PC-3 (cell line): Measurements from ENCODE around the gene ABCG1. TPM values are rescaled to one million over a fixed set of nuclear protein-coding genes. Genes with fewer than 3 reads are reported as not detected.
A peak's percentile ranks its signal among the peaks of the same experiment; 100 is the strongest.

Source experiments
- ATAC-seq: fragments of 200-7000 bp; cut with Tn5 transposase; 2 replicates; pipeline ENCODE4 v1.9.1; 2020; ENCODE audit warnings: mild to moderate bottlenecking, moderate library complexity
- BruUV-seq: library from RNA; stranded (reverse); fragments of 400-500 nt; replicated peaks from 2 replicates; lab custom pipeline; 2021; lab: Mats Ljungman, UMichigan
- CTCF ChIA-PET: fragments of 300-600 bp; sonication (Branson Sonifier 250); formaldehyde crosslinking; loops from one replicate; lab custom pipeline; 2022; ENCODE audit warnings: antibody characterized with exemption; lab: Charles Lee
- POLR2A ChIA-PET: fragments of 300-600 bp; sonication (Branson Sonifier 250); formaldehyde crosslinking; loops from one replicate; lab custom pipeline; 2022; ENCODE audit warnings: antibody characterized with exemption; ENCODE audit not compliant: unreplicated experiment; lab: Charles Lee
- DNase-seq: peaks from one replicate; pipeline ENCODE4 v3.0.0-alpha.2; 2015
- H2AFZ ChIP-seq: fragments of 300-600 bp; sonication (generic); 2 replicates; pipeline ENCODE4 v1.6.0; 2016; ENCODE audit warnings: antibody characterized with exemption, low read length
- H3F3A ChIP-seq: fragments of 300-600 bp; sonication (generic); one replicate; pipeline ENCODE4 v1.6.0; 2017; ENCODE audit warnings: antibody characterized with exemption, low read length, control low read depth, mild to moderate bottlenecking; ENCODE audit not compliant: unreplicated experiment
- H3K27ac ChIP-seq: fragments of 300-600 bp; sonication (generic); 2 replicates; pipeline ENCODE4 v1.5.1; 2016; ENCODE audit warnings: mild to moderate bottlenecking, low read length
- H3K27me3 ChIP-seq: fragments of 300-600 bp; sonication (generic); 2 replicates; pipeline ENCODE4 v1.6.1; 2016; ENCODE audit warnings: low read length, mixed read lengths
- H3K36me3 ChIP-seq: fragments of 300-600 bp; sonication (generic); 2 replicates; pipeline ENCODE4 v1.6.1; 2016; ENCODE audit warnings: low read depth, mixed run types, low read length, mixed read lengths
- H3K4me1 ChIP-seq: fragments of 300-600 bp; sonication (generic); 2 replicates; pipeline ENCODE4 v1.5.1; 2016; ENCODE audit warnings: low read length; ENCODE audit not compliant: insufficient read depth
- H3K4me2 ChIP-seq: fragments of 300-600 bp; sonication (generic); 2 replicates; pipeline ENCODE4 v1.6.0; 2016; ENCODE audit warnings: low read length
- H3K4me3 ChIP-seq: fragments of 300-600 bp; sonication (generic); 2 replicates; pipeline ENCODE4 v1.5.1; 2016; ENCODE audit warnings: mild to moderate bottlenecking, low read length, mixed read lengths
- H3K79me2 ChIP-seq: fragments of 300-600 bp; sonication (generic); 2 replicates; pipeline ENCODE4 v1.6.1; 2017; ENCODE audit warnings: low read length, mixed read lengths
- H3K9ac ChIP-seq: fragments of 300-600 bp; sonication (generic); 2 replicates; pipeline ENCODE4 v1.6.0; 2016; ENCODE audit warnings: mild to moderate bottlenecking, low read length
- H3K9me2 ChIP-seq: fragments of 300-600 bp; sonication (generic); replicated peaks from 2 replicates; pipeline ENCODE4 v1.6.1; 2016; ENCODE audit warnings: mixed run types, low read length, mixed read lengths
- H3K9me3 ChIP-seq: fragments of 300-600 bp; sonication (generic); 2 replicates; pipeline ENCODE4 v1.6.1; 2016; ENCODE audit warnings: low read length, mixed read lengths
- H4K20me1 ChIP-seq: fragments of 300-600 bp; sonication (generic); 2 replicates; pipeline ENCODE4 v1.6.1; 2016; ENCODE audit warnings: low read length, mixed read lengths
- EZH2 ChIP-seq: fragments of 300-600 bp; sonication (generic); IDR thresholded peaks from one replicate; pipeline ENCODE4 v1.6.1; 2017; ENCODE audit warnings: antibody characterized with exemption, mild to moderate bottlenecking, low read length; ENCODE audit not compliant: unreplicated experiment
- EZH2phosphoT487 ChIP-seq: fragments of 300-600 bp; sonication (generic); IDR thresholded peaks from 2 replicates; pipeline ENCODE4 v1.6.1; 2018; ENCODE audit warnings: mild to moderate bottlenecking, antibody characterized with exemption, low read length, borderline replicate concordance
- intact Hi-C: fragments of 100-400 bp; cut with micrococcal nuclease; formaldehyde crosslinking; loops from 2 replicates; pipeline ENCODE4 v1.9.0; 2023
- total RNA-seq: library from RNA; depleted of rRNA; stranded (reverse); fragments of >200 nt; gene quantifications from 2 replicates; pipeline ENCODE4 v1.2.3, GENCODE V29; 2014
- TF ChIP-seq, protein P1 (sequence below): fragments of 300-600 bp; sonication (generic); conservative IDR thresholded peaks from 2 replicates; pipeline ENCODE4 v1.5.1; 2017; ENCODE audit warnings: antibody characterized with exemption, low read depth, mild to moderate bottlenecking, low read length

The ABCG1 gene
- total RNA-seq, 1 experiment from 2014 or later: 0.66 TPM

DNA sequence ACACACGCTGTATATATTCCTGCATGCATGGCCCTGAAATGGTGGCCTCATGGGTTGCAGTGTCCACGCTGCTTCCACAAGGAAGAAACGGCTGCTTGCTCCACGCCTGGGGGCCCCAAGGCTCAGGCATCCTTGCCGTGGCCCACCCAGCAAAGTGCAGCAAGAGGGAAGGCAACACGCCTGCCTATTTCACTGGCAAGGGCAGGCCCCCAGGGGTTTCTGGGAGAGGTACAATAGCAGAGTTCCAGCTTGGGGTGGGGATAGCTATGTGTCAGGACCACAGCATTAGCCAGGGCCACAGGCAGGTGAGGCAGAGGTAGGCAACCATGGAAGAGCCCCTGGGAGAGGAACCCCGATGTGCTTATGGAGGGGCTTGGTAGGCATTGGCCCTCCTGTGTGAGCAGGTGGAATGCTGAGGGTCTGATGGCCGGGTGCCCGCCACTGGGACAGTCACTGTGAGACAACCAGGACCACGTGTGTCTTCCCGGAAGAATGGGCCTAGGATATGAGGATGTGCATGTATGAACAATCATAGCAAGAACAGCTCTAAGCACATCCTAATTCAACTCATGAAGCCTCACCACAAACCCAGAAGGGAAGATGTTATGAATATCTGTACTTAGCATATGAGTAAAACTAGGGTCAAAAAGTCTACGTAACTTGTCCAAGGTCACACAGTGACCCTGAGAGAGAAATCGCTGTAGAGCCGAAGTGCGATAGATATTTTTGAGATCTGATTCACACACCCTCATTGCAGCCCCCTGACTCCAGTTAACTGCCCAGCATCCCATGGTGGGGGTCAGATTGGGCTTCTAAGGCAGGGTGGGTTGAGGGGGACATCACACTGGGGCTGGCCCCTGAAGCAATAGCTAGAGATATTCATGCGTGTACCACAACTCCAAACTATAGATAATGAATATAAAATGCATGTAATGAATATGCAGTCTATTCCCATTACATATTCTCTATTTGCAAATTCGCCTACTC lies 120.1 kb downstream of the ABCG1 start:
- Histone ChIP-seq H3K9me2 (no peaks in the 10 kb centered on the region), H3F3A (no peaks in the 10 kb centered on the region), H3K4me3 (no peak overlapping the region; the same call in 1 of the 2 replicates), H3K4me2 (peak overlapping the region; percentile 69), H2AFZ (no peak overlapping the region), H4K20me1 (no peaks in the 10 kb centered on the region), H3K27me3 (no peaks in the 10 kb centered on the region), H3K4me1 (peaks cover 15% of the 10 kb centered on the region), H3K79me2 (no peaks in the 10 kb centered on the region), H3K9ac (peak overlapping the region; percentile 77), H3K36me3 (no peaks in the 10 kb centered on the region), H3K27ac (peak overlapping the region; percentile 94), H3K9me3 (no peaks in the 10 kb centered on the region)
- no peak for TF ChIP-seq EZH2phosphoT487
- TF ChIP-seq, protein P1, sequence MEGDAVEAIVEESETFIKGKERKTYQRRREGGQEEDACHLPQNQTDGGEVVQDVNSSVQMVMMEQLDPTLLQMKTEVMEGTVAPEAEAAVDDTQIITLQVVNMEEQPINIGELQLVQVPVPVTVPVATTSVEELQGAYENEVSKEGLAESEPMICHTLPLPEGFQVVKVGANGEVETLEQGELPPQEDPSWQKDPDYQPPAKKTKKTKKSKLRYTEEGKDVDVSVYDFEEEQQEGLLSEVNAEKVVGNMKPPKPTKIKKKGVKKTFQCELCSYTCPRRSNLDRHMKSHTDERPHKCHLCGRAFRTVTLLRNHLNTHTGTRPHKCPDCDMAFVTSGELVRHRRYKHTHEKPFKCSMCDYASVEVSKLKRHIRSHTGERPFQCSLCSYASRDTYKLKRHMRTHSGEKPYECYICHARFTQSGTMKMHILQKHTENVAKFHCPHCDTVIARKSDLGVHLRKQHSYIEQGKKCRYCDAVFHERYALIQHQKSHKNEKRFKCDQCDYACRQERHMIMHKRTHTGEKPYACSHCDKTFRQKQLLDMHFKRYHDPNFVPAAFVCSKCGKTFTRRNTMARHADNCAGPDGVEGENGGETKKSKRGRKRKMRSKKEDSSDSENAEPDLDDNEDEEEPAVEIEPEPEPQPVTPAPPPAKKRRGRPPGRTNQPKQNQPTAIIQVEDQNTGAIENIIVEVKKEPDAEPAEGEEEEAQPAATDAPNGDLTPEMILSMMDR: no peak
- CTCF ChIA-PET: interaction anchor here (0.6 to 1.7 kb wide), 6 partner anchors 12 to 45 kb away, joined by 5 to 23 read pairs (median 10); partner anchors contain the start of gene TFF2
- ATAC-seq (no peak), DNase-seq (no peak)
- intact Hi-C loops: loop anchor here (1.0 kb wide), 5 partner anchors 12 to 111 kb away; partner anchors contain the start of gene TFF1
- POLR2A ChIA-PET: interaction anchor here (1.4 kb wide), 1 partner anchor 28 kb away, joined by 4 read pairs; the partner anchor contains the start of gene TFF1
- BruUV-seq: no TSS peak

DNA sequence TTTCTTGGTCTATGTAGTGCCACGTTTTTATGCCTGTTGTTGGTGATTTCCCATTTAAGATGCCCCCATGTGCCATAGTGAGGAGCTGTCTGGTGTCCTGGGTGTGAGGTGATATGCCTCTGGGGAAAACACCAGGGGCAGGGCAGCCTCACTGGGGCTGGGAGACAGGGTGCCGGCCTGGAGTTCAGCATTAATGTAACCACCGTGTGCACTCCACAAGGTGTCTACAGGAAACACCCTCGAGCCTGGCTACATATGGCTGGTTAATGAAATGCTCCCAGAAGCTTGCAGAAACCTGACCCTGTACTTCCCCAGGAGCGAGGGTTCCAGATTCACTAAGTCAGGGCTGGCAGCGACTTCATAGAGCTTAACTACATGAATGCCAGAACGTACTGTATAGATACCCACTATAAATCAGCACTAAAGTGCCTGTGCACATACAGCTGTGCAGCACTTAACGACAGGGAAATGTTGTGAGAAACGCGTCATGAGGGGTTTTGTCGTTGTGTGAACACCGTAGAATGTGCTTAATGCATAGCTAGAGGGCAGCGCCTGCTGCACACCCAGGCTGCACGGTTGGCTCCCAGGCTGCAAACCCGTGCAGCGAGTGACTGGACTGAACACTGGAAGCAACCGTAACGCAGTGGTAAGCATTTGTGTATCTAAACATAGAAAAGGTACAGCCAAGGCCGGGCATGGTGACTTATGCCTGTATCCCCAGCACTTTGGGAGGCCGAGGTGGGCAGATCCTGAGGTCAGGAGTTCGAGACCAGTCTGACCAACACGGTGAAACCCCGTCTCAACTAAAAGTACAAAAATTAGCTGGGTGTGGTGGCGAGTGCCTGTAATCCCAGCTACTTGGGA lies 121.5 kb downstream of the ABCG1 start:
- peaks cover 15% of the 10 kb centered on the region for H3K4me1 ChIP-seq
- no peak overlapping the region for H3K4me3 ChIP-seq
- POLR2A ChIA-PET: no interaction called here
- no peaks in the 10 kb centered on the region for H3K79me2 ChIP-seq
- no peaks in the 10 kb centered on the region for H3K9me3 ChIP-seq
- no peak for DNase-seq
- no peaks in the 10 kb centered on the region for H4K20me1 ChIP-seq
- H3K9me2 ChIP-seq: no peaks in the 10 kb centered on the region
- no peak overlapping the region for H3K4me2 ChIP-seq
- no TSS peak for BruUV-seq
- intact Hi-C loops: no loop called here
- no peak overlapping the region for H2AFZ ChIP-seq
- ATAC-seq: no peak
- H3K27me3 ChIP-seq: no peaks in the 10 kb centered on the region
- TF ChIP-seq EZH2phosphoT487: no peak
- TF ChIP-seq, protein P1: no peak
- no peak for TF ChIP-seq EZH2
- no peak overlapping the region for H3K9ac ChIP-seq
- H3K36me3 ChIP-seq: no peaks in the 10 kb centered on the region
- H3F3A ChIP-seq: no peaks in the 10 kb centered on the region
- H3K27ac ChIP-seq: no peak overlapping the region
- CTCF ChIA-PET: interaction anchor here (1.2 kb wide), 1 partner anchor 27 kb away, joined by 3 read pairs; no protein-coding TSS in a partner anchor
